SK-N-SH (cell line): Measurements from ENCODE around the gene BCAS3. TPM values are rescaled to one million over a fixed set of nuclear protein-coding genes. Genes with fewer than 3 reads are reported as not detected.

Experiments
- CTCF ChIA-PET: fragments of 300-600, 350-600 bp; formaldehyde crosslinking; extraction: SDS; loops from one replicate; lab custom pipeline; 2021; lab: Yijun Ruan, JAX
- POLR2A ChIA-PET: fragments of 350-600 bp; sonication (Branson Sonifier 250); formaldehyde crosslinking; extraction: SDS; loops from one replicate; lab custom pipeline; 2020; ENCODE audit warnings: antibody characterized with exemption, inconsistent platforms; lab: Yijun Ruan, JAX
- DNase-seq: peaks from one replicate; pipeline ENCODE4 v3.0.0; 2012
- H2AFZ ChIP-seq: fragments of 200-600 bp; sonication (generic); 2 replicates; pipeline ENCODE4 v1.8.1; 2016; ENCODE audit warnings: antibody characterized with exemption, mild to moderate bottlenecking, low read depth
- H3F3A ChIP-seq: fragments of 200-600 bp; sonication (generic); replicated peaks from 2 replicates; pipeline ENCODE3; 2016; ENCODE audit warnings: antibody characterized with exemption, mild to moderate bottlenecking; ENCODE audit not compliant: insufficient read depth
- H3K27ac ChIP-seq, 2 experiments: fragments of 200-500 bp in 1 of 2; fragments of 200-600 bp in 1 of 2; sonication (Bioruptor generic) in 1 of 2; sonication (generic), shearing (Covaris generic) in 1 of 2; 2 replicates each; pipeline versions ENCODE4 v1.5.1 to v1.6.1; 2014 to 2016; ENCODE audit warnings: low read depth in 2 of 2, inconsistent platforms in 1 of 2, low read length in 1 of 2, mild to moderate bottlenecking in 1 of 2, mixed read lengths in 1 of 2
- H3K27me3 ChIP-seq: fragments of 200-600 bp; sonication (generic), shearing (Covaris generic); 2 replicates; pipeline ENCODE4 v1.6.1; 2016; ENCODE audit warnings: mixed run types; ENCODE audit not compliant: insufficient read depth
- H3K36me3 ChIP-seq, 2 experiments: fragments of 200-500 bp in 1 of 2; fragments of 200-600 bp in 1 of 2; sonication (Bioruptor generic) in 1 of 2; sonication (generic) in 1 of 2; replicated peaks in 1 of 2; 2 replicates each; pipeline versions ENCODE3 to v1.5.1; 2014 to 2016; ENCODE audit warnings: low read length in 1 of 2, mild to moderate bottlenecking in 1 of 2; ENCODE audit not compliant: insufficient read depth in 2 of 2, control insufficient read depth in 1 of 2
- H3K4me1 ChIP-seq, 2 experiments: fragments of 200-500 bp in 1 of 2; fragments of 200-600 bp in 1 of 2; sonication (Bioruptor generic) in 1 of 2; sonication (generic), shearing (Covaris generic) in 1 of 2; 2 replicates each; pipeline versions ENCODE4 v1.5.1 to v1.6.1; 2014 to 2016; ENCODE audit warnings: low read depth in 1 of 2, low read length in 1 of 2, mixed run types in 1 of 2; ENCODE audit not compliant: insufficient read depth in 2 of 2, control insufficient read depth in 1 of 2
- H3K4me2 ChIP-seq: fragments of 200-600 bp; sonication (generic), shearing (Covaris generic); 2 replicates; pipeline ENCODE4 v1.6.1; 2017; ENCODE audit warnings: mixed run types
- H3K4me3 ChIP-seq, 2 experiments: fragments of 200-500 bp in 1 of 2; fragments of 200-600 bp in 1 of 2; sonication (Bioruptor generic) in 1 of 2; sonication (generic), shearing (Covaris generic) in 1 of 2; 2 replicates each; pipeline versions ENCODE4 v1.5.1 to v1.8.1; 2014 to 2016; ENCODE audit warnings: low read depth in 2 of 2, inconsistent platforms in 1 of 2, low read length in 1 of 2, mild to moderate bottlenecking in 1 of 2, mixed read lengths in 1 of 2, moderate library complexity in 1 of 2
- H3K79me2 ChIP-seq: fragments of 200-600 bp; sonication (generic); 2 replicates; pipeline ENCODE4 v1.8.1; 2017; ENCODE audit warnings: mild to moderate bottlenecking; ENCODE audit not compliant: insufficient read depth
- H3K9ac ChIP-seq: fragments of 200-600 bp; sonication (generic); 2 replicates; pipeline ENCODE4 v1.6.1; 2017; ENCODE audit warnings: mixed run types
- H3K9me2 ChIP-seq: fragments of 200-600 bp; sonication (generic); 2 replicates; pipeline ENCODE4 v1.6.1; 2017; ENCODE audit warnings: mixed run types
- H3K9me3 ChIP-seq: fragments of 200-600 bp; sonication (generic); 2 replicates; pipeline ENCODE4 v1.6.1; 2017; ENCODE audit warnings: mixed run types, mild to moderate bottlenecking, moderate library complexity
- H4K20me1 ChIP-seq: fragments of 200-600 bp; sonication (generic); 2 replicates; pipeline ENCODE4 v1.6.1; 2017; ENCODE audit warnings: mild to moderate bottlenecking, mixed run types; ENCODE audit not compliant: insufficient read depth
- EP300 ChIP-seq, 2 experiments: IDR thresholded peaks; 2 replicates each; pipeline versions ENCODE4 v1.4.0 to v1.6.1; 2012; ENCODE audit warnings: borderline replicate concordance in 1 of 2, low read depth in 1 of 2, low read length in 1 of 2
- EZH2phosphoT487 ChIP-seq: fragments of 200-600 bp; sonication (generic); IDR thresholded peaks from 2 replicates; pipeline ENCODE4 v1.6.1; 2017; ENCODE audit warnings: low read depth, mixed run types, mild to moderate bottlenecking, antibody characterized with exemption, moderate library complexity, borderline replicate concordance
- FOSL2 ChIP-seq: IDR thresholded peaks from 2 replicates; pipeline ENCODE4 v1.4.0; 2012; ENCODE audit warnings: low read depth, mild to moderate bottlenecking, moderate library complexity, borderline replicate concordance
- FOXJ3 ChIP-seq: sonication (generic); formaldehyde crosslinking; IDR thresholded peaks from 2 replicates; pipeline ENCODE4 v1.5.1; 2020; ENCODE audit warnings: mild to moderate bottlenecking, missing genetic modification reagents
- GATA2 ChIP-seq: sonication (generic); formaldehyde crosslinking; IDR thresholded peaks from 2 replicates; pipeline ENCODE4 v1.5.0; 2020; ENCODE audit warnings: mild to moderate bottlenecking, missing genetic modification reagents
- JUND ChIP-seq: IDR thresholded peaks from 2 replicates; pipeline ENCODE4 v1.4.0; 2012
- MEF2A ChIP-seq: IDR thresholded peaks from 2 replicates; pipeline ENCODE4 v1.4.0; 2012; ENCODE audit warnings: low read depth, borderline replicate concordance
- NFIC ChIP-seq: IDR thresholded peaks from 2 replicates; pipeline ENCODE4 v1.4.0; 2012; ENCODE audit warnings: borderline replicate concordance
- NRF1 ChIP-seq: IDR thresholded peaks from 2 replicates; pipeline ENCODE4 v1.6.1; 2012; ENCODE audit warnings: low read depth, mild to moderate bottlenecking, low read length
- POLR2AphosphoS5 ChIP-seq: IDR thresholded peaks from 2 replicates; pipeline ENCODE4 v1.6.1; 2012; ENCODE audit warnings: low read depth, low read length
- RFX5 ChIP-seq: IDR thresholded peaks from 2 replicates; pipeline ENCODE4 v1.6.1; 2012; ENCODE audit warnings: mild to moderate bottlenecking, improper control_type of control experiment, low read length
- RXRA ChIP-seq: IDR thresholded peaks from 2 replicates; pipeline ENCODE4 v1.4.0; 2012; ENCODE audit warnings: low read depth, mild to moderate bottlenecking, borderline replicate concordance
- TAF1 ChIP-seq: IDR thresholded peaks from 2 replicates; pipeline ENCODE4 v1.6.1; 2012; ENCODE audit warnings: low read depth, mild to moderate bottlenecking, low read length, moderate library complexity, borderline replicate concordance
- TCF12 ChIP-seq: IDR thresholded peaks from 2 replicates; pipeline ENCODE4 v1.4.0; 2012
- TEAD4 ChIP-seq: IDR thresholded peaks from 2 replicates; pipeline ENCODE4 v1.4.0; 2012; ENCODE audit warnings: mild to moderate bottlenecking, borderline replicate concordance; ENCODE audit not compliant: insufficient read depth
- YY1 ChIP-seq: IDR thresholded peaks from 2 replicates; pipeline ENCODE4 v1.4.0; 2012; ENCODE audit warnings: low read depth, mild to moderate bottlenecking
- WGBS: methylation state at CpG from one replicate; pipeline ENCODE4 v1.1.6; 2017; ENCODE audit warnings: low lambda C conversion rate; 5-methylcytosine and 5-hydroxymethylcytosine counted together
- polyA plus RNA-seq, 3 experiments: library from polyadenylated mRNA; depleted of rRNA; stranded (reverse); fragments of >200 nt; gene quantifications; 2 replicates each; pipeline ENCODE4 v1.2.3, GENCODE V29; 2012
- TF ChIP-seq, protein P1 (sequence below): IDR thresholded peaks from 2 replicates; pipeline ENCODE4 v1.4.0; 2012; ENCODE audit warnings: low read depth, borderline replicate concordance
- TF ChIP-seq, protein P2 (sequence below): fragments of 150-350 bp; IDR thresholded peaks from 2 replicates; pipeline ENCODE4 v1.6.1; 2016; ENCODE audit warnings: mild to moderate bottlenecking, low read depth, low read length
- TF ChIP-seq, protein P3 (sequence below): IDR thresholded peaks from 2 replicates; pipeline ENCODE4 v1.6.1; 2012; ENCODE audit warnings: mild to moderate bottlenecking, low read depth, low read length, moderate library complexity
- TF ChIP-seq, protein P4 (sequence below): fragments of 200-600 bp; sonication (generic); IDR thresholded peaks from 2 replicates; pipeline ENCODE4 v1.6.1; 2017; ENCODE audit warnings: antibody characterized with exemption, mild to moderate bottlenecking, moderate library complexity

Gene BCAS3
- polyA plus RNA-seq, 1 of the 3 experiments (the other 2 are of a cell fraction) = 5.9 TPM

DNA sequence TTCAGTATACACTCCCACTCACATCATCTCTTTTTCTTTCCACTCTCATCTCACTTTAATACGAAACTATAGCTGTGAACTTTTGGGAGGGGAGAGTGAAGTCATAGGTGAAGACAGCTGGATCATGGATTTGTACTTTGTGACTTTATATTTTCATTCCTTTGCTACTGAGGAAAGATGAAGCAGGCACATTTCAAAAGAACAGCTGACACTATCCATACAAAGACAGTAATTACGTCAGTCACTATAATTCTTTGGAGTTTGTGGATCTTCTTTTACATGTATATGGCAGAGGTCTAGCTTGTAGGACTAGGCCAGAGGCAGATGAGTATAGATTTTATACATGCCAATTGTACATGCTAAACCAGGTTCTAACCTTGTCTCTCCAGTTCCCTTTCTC, 346.3 kb downstream of the BCAS3 start:
- ChIA-PET POLR2A (no interaction called here), CTCF (no interaction called here)
- H3K4me2 ChIP-seq = no peak overlapping the region
- no peaks in the 10 kb centered on the region for H3K79me2 ChIP-seq
- no peak for DNase-seq
- H3K27ac ChIP-seq = no peak overlapping the region
- no peaks in the 10 kb centered on the region for H4K20me1 ChIP-seq
- no peaks in the 10 kb centered on the region for H3F3A ChIP-seq
- no peak overlapping the region for H3K4me3 ChIP-seq
- H3K4me1 ChIP-seq = peaks cover 0 to 3% of the 10 kb centered on the region in 2 experiments; a peak in 2 of 4 replicates
- no peaks in the 10 kb centered on the region for H3K9me2 ChIP-seq
- no peaks in the 10 kb centered on the region for H3K27me3 ChIP-seq
- H3K9ac ChIP-seq = no peak overlapping the region
- no peak for TF ChIP-seq EP300 (IDR thresholded peaks at IDR 0.05; ENCODE audit: borderline replicate concordance in 1 of 2, low read depth in 1 of 2, low read length in 1 of 2)
- no peak for TF ChIP-seq EZH2phosphoT487
- TF ChIP-seq, protein P1, sequence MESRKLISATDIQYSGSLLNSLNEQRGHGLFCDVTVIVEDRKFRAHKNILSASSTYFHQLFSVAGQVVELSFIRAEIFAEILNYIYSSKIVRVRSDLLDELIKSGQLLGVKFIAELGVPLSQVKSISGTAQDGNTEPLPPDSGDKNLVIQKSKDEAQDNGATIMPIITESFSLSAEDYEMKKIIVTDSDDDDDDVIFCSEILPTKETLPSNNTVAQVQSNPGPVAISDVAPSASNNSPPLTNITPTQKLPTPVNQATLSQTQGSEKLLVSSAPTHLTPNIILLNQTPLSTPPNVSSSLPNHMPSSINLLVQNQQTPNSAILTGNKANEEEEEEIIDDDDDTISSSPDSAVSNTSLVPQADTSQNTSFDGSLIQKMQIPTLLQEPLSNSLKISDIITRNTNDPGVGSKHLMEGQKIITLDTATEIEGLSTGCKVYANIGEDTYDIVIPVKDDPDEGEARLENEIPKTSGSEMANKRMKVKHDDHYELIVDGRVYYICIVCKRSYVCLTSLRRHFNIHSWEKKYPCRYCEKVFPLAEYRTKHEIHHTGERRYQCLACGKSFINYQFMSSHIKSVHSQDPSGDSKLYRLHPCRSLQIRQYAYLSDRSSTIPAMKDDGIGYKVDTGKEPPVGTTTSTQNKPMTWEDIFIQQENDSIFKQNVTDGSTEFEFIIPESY = no peak
- TF ChIP-seq, protein P2, sequence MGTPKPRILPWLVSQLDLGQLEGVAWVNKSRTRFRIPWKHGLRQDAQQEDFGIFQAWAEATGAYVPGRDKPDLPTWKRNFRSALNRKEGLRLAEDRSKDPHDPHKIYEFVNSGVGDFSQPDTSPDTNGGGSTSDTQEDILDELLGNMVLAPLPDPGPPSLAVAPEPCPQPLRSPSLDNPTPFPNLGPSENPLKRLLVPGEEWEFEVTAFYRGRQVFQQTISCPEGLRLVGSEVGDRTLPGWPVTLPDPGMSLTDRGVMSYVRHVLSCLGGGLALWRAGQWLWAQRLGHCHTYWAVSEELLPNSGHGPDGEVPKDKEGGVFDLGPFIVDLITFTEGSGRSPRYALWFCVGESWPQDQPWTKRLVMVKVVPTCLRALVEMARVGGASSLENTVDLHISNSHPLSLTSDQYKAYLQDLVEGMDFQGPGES = no peak
- no peak for TF ChIP-seq NFIC
- TF ChIP-seq JUND = no peak
- no peak overlapping the region for H2AFZ ChIP-seq
- WGBS = 89% methylated on average over 2 of the region's 2 CpGs
- no peaks in the 10 kb centered on the region for H3K9me3 ChIP-seq
- peaks cover 0 to 2% of the 10 kb centered on the region in 2 experiments for H3K36me3 ChIP-seq

DNA sequence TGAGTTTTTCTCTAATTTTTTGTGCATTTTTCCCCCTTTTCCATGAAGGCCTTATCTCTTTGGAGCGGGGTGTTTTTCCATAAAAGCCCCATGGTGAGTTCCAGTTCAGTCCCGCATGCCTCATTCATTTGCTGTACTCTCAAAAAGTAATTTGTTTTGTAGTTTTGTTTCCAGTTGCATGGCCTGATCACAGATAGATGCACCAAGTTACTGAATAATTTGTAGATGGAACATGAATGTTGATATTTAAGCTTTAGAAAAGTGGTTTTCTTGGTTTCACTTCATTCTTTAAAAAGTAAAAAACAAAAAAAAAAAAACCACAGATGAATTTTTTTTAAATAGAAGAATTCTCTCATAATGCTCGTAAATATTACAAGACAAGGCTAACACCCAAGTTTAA, 349.2 kb downstream of the BCAS3 start:
- Histone ChIP-seq H3K4me1 (no peaks in the 10 kb centered on the region; a peak in 1 of 4 replicates), H2AFZ (no peak overlapping the region), H3F3A (no peaks in the 10 kb centered on the region), H3K4me3 (no peak overlapping the region), H3K9me2 (no peaks in the 10 kb centered on the region), H3K9me3 (no peaks in the 10 kb centered on the region), H3K4me2 (no peak overlapping the region), H4K20me1 (no peaks in the 10 kb centered on the region), H3K27me3 (no peaks in the 10 kb centered on the region), H3K36me3 (peaks cover 0 to 2% of the 10 kb centered on the region in 2 experiments), H3K9ac (no peak overlapping the region), H3K79me2 (no peaks in the 10 kb centered on the region), H3K27ac (no peak overlapping the region)
- 96% methylated on average over 3 of the region's 3 CpGs for WGBS
- CTCF ChIA-PET = interaction anchor here (0.8 kb wide), 1 partner anchor 9 kb away, joined by 3 read pairs; no protein-coding TSS in a partner anchor
- POLR2A ChIA-PET = no interaction called here
- no peak for DNase-seq
- TF ChIP-seq JUND (no peak), FOSL2 (no peak), RXRA (no peak), FOXJ3 (CRISPR knock-in tag) (no peak), YY1 (no peak), POLR2AphosphoS5 (no peak), MEF2A (no peak), GATA2 (CRISPR knock-in tag) (no peak), TEAD4 (no peak), NRF1 (no peak), TCF12 (no peak), TAF1 (no peak), RFX5 (no peak)
- TF ChIP-seq, protein P3, sequence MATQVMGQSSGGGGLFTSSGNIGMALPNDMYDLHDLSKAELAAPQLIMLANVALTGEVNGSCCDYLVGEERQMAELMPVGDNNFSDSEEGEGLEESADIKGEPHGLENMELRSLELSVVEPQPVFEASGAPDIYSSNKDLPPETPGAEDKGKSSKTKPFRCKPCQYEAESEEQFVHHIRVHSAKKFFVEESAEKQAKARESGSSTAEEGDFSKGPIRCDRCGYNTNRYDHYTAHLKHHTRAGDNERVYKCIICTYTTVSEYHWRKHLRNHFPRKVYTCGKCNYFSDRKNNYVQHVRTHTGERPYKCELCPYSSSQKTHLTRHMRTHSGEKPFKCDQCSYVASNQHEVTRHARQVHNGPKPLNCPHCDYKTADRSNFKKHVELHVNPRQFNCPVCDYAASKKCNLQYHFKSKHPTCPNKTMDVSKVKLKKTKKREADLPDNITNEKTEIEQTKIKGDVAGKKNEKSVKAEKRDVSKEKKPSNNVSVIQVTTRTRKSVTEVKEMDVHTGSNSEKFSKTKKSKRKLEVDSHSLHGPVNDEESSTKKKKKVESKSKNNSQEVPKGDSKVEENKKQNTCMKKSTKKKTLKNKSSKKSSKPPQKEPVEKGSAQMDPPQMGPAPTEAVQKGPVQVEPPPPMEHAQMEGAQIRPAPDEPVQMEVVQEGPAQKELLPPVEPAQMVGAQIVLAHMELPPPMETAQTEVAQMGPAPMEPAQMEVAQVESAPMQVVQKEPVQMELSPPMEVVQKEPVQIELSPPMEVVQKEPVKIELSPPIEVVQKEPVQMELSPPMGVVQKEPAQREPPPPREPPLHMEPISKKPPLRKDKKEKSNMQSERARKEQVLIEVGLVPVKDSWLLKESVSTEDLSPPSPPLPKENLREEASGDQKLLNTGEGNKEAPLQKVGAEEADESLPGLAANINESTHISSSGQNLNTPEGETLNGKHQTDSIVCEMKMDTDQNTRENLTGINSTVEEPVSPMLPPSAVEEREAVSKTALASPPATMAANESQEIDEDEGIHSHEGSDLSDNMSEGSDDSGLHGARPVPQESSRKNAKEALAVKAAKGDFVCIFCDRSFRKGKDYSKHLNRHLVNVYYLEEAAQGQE = no peak
- TF ChIP-seq, protein P4, sequence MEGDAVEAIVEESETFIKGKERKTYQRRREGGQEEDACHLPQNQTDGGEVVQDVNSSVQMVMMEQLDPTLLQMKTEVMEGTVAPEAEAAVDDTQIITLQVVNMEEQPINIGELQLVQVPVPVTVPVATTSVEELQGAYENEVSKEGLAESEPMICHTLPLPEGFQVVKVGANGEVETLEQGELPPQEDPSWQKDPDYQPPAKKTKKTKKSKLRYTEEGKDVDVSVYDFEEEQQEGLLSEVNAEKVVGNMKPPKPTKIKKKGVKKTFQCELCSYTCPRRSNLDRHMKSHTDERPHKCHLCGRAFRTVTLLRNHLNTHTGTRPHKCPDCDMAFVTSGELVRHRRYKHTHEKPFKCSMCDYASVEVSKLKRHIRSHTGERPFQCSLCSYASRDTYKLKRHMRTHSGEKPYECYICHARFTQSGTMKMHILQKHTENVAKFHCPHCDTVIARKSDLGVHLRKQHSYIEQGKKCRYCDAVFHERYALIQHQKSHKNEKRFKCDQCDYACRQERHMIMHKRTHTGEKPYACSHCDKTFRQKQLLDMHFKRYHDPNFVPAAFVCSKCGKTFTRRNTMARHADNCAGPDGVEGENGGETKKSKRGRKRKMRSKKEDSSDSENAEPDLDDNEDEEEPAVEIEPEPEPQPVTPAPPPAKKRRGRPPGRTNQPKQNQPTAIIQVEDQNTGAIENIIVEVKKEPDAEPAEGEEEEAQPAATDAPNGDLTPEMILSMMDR = no peak
